HuH-7 (cell line): ENCODE measurements around the gene BTBD9.
"Not testable (repeated sequence)": the region's sequence is repeated elsewhere in the genome, so short reads cannot be mapped to it uniquely, and the experiment has no call there.

ENCODE experiments used
- DNase-seq: peaks from one replicate; pipeline ENCODE4 v3.0.0; 2011; ENCODE audit warnings: low spot score

BTBD9 gene

GRCh38 chr6:38378801-38379200 is 260.9 kb downstream of the BTBD9 start:
- DNase-seq, result no peak

DNA sequence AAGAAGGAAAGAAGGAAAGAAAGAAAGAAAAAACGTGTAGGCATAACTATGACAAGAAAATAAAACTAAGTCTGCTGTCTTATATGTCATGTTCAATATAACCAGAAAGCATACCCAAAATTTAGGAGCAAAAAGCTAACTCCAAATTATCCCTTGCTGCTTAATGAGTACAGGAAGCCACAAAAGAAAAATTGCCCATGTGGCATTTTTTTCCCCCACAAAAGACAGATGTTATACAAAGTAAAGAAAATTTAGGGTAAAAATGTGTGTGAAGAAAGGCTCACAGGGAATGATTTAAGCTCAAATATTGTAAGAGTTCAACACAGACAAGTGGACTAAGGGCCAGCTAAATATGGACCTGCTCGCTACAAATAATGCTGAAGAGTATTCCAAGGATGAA is 263.8 kb downstream of the BTBD9 start:
- no peak for DNase-seq

- DNase-seq, result no peak
Observed at GRCh38 chr6:38375341-38375740, 264.4 kb downstream of the BTBD9 start.

GRCh38 chr6:38371881-38372280 is 267.8 kb downstream of the BTBD9 start:
- DNase-seq, result no peak

DNA sequence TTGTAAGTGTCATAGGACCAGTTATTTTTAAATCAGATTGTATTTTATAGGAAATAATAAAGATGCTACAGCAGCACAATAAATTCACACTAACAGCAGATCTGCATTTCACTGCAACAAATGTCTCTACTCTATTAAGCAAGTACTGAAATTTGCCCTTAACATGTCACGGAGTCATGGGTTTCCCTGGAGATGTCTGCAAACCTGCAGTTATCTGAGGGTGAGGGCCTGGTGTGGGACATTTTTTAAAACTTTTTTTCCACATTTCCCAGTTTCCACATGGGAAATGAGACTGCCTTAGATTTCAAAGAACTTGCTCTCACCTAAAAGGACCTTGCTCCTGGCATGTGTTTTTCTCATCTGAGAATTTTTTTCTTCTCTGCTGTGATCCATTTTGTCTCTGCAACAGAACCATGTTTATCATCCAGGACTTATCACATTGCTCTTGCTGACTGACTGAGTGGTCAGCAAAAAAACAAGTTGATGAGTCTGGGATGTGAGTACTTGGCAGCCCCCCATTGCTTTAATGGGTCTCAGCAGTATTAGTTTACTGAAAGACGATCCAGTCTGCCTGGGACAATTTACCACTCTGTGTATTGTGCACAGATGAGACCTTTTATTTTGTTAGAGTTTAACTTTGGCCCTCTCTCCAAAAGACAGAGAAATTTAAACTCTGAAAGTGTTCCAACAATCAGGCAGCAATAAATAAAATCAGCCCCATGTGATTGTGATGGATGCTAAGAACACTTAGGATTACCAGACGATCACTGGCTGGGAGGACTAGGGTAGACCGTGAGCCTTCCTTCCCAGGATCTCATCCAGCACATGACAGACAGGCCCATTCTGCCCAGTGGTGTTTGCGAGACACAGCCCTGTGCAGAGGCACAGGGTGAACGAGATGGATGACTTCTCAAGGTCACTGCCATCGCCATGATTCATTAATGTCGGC is 268.8 kb downstream of the BTBD9 start:
- no peak for DNase-seq

- no peak for DNase-seq
Observed at GRCh38 chr6:38367231-38367630, 272.5 kb downstream of the BTBD9 start.

GRCh38 chr6:38366234-38366633 is 273.5 kb downstream of the BTBD9 start:
- no peak for DNase-seq

GRCh38 chr6:38364775-38365174 is 275.0 kb downstream of the BTBD9 start:
- DNase-seq, result no peak

DNA sequence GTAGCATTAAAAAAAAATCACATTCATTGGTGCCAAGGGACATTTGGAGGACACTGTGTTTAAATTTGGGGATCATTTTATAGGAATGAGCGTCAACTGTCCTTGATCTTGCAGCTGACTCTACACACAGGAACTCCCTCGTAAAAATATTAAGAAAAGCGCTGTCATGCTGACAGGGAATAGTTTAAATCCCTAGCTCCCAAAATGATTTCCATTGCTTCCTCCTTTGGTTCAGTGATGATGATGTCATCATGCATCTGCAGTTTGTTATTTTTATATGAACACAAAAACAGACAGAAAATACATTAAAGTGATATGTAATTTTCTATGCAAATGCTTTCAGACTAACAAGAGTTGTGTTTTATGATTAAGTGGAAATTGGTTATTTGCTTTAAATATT is 275.6 kb downstream of the BTBD9 start:
- DNase-seq, result no peak

- DNase-seq, result no peak
Observed at GRCh38 chr6:38355519-38355918, 284.2 kb downstream of the BTBD9 start.

DNA sequence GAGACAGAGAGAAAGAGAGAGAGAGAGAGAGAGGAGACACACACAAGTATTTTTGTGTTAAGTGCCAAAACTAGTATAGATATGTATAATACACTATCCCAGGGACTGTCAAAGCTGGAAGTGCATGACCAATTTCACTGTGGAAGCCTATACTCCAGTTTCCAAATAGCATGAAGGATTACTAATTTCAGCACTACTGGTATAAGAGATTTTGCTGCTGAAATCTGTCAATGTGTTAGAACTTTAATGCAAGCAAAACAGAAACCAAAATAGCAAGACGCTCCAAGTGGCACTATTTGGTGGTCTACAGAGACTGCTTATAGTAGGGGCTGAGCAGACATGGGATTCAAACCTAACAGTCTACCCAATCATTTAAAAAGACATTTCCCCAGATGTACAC is 284.8 kb downstream of the BTBD9 start:
- no peak for DNase-seq

DNA sequence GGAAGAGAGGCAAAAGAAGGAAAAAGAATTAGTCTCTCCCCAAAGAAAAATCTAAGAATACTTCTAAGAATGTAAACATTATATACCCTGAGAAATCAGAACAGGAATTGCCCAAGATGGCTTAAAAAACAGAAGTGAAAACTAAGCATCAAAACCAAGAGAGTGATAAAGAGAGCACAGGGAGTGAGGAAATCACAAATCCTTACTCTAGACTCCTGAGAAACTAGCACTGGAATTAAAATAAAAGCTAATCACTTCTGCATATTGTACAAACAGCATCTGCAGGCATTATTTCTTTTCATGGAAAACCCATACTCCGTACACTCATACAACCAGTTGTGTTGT is 285.7 kb downstream of the BTBD9 start:
- no peak for DNase-seq

DNA sequence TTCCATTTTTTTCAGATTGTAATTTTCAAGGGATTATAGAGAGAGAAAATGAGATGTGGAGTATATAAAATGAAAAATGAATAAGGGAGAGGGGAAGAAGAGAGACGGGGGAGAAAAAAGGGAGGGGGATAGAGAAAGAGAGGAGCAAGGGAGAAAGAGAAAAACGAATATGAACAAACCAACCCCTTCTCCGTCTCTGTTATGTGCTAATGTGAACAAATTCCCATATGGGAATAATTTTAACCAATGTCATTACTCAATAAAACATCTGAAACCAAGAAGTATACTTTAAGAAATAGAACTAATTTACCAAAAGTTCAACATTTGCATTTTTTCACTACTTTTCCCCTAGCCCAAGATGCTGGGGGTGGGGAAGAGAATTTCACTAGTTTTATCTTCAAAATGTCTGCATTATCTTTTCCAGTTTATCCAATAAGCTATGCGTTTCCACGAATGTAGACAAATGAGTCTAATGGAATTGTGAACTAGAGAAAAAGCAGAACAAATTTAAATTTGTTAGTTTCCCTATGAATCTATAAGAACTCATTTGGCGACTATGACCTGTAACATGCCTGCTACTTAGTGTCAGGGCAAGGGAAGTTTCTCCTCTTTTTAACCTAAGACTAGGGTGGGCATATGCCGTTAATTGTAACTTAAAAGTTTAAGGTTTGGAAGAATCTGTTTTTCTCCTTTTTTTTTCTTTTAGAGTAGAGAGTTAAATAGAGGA is 286.3 kb downstream of the BTBD9 start:
- no peak for DNase-seq

- no peak for DNase-seq
Observed at GRCh38 chr6:38352636-38353035, 287.1 kb downstream of the BTBD9 start.

- DNase-seq, result no peak
Observed at GRCh38 chr6:38350942-38351341, 288.8 kb downstream of the BTBD9 start.

- DNase-seq, result no peak
Observed at GRCh38 chr6:38350220-38350619, 289.5 kb downstream of the BTBD9 start.

GRCh38 chr6:38349795-38350194 is 289.9 kb downstream of the BTBD9 start:
- no peak for DNase-seq

GRCh38 chr6:38349221-38349620 is 290.5 kb downstream of the BTBD9 start:
- DNase-seq, result no peak

- no peak for DNase-seq
Observed at GRCh38 chr6:38348371-38348770, 291.4 kb downstream of the BTBD9 start.

GRCh38 chr6:38347829-38348228 is 291.9 kb downstream of the BTBD9 start:
- DNase-seq, result not testable (repeated sequence)

DNA sequence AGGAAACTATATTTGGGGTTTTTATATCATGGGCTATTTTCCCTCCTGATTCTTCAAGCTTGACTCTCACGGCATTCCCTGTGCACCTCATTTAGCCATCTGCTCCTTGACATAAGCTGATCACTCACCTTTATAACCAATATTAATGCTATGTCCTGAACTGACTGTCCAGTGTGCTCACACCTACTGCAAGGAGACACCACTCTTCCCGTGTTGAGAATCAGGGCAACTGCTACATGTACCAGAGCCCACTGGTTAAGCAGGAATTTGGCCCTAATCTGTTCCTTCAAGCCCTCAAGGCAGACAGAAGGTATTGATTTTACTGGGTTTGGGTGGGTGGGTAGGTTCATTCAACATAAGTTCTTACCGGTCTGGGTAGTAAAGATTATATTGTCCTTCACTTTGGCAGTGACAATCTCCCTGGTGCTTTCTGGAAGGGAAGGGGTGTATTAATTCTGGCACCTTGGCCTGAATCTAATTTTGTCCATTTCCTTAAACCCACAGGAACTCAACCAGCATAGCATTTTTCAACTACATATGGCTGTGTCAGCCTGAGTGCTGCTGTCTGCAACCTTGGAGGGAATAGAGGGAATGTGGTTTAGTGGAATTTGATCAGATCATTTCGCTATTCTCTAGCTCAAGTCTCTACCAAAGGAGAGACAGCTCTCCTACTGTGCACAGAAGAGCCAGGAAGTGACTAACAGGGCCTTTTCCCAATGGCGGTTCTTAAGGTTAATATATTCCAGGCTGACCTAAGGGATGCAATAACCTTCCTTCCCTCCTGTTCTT is 293.2 kb downstream of the BTBD9 start:
- DNase-seq, result no peak

GRCh38 chr6:38345586-38345985 is 294.1 kb downstream of the BTBD9 start:
- DNase-seq, result no peak

- DNase-seq, result no peak
Observed at GRCh38 chr6:38341496-38341895, 298.2 kb downstream of the BTBD9 start.
